Mesothelial cell of epicardium (in vitro differentiated cells): Measurements from ENCODE around the gene ATAD3A. TPM values are rescaled to one million over a fixed set of nuclear protein-coding genes. Genes with fewer than 3 reads are reported as not detected.
"Not testable (repeated sequence)": the region's sequence is repeated elsewhere in the genome, so short reads cannot be mapped to it uniquely, and the experiment has no call there.

Experiments
- DNase-seq, 2 experiments: peaks; one replicate each; pipeline ENCODE4 v3.0.0; 2021; ENCODE audit warnings: low spot score in 2 of 2; ENCODE audit not compliant: unreplicated experiment in 2 of 2
- H3K27ac Mint-ChIP-seq: 2 replicates; pipeline ENCODE4 v1.8.0; 2021; ENCODE audit warnings: mixed read lengths
- H3K27me3 Mint-ChIP-seq: 2 replicates; pipeline ENCODE4 v1.8.0; 2021; ENCODE audit warnings: low read depth, mixed read lengths
- H3K36me3 Mint-ChIP-seq: 2 replicates; pipeline ENCODE4 v1.8.0; 2021; ENCODE audit warnings: mixed read lengths
- H3K4me1 Mint-ChIP-seq: 2 replicates; pipeline ENCODE4 v1.8.0; 2021; ENCODE audit warnings: mixed read lengths
- H3K4me3 Mint-ChIP-seq: 2 replicates; pipeline ENCODE4 v1.8.0; 2021; ENCODE audit warnings: mild to moderate bottlenecking, moderate library complexity, mixed read lengths
- H3K9me3 Mint-ChIP-seq: 2 replicates; pipeline ENCODE4 v1.8.0; 2021; ENCODE audit warnings: mixed read lengths
- CTCF ChIP-seq: fragments of 200-600 bp; sonication (generic); IDR thresholded peaks from one replicate; pipeline ENCODE4 v1.5.0; 2021; ENCODE audit warnings: antibody characterized with exemption; ENCODE audit not compliant: unreplicated experiment
- total RNA-seq: library from RNA; stranded (reverse); gene quantifications from 3 replicates; pipeline ENCODE4 v1.2.1, GENCODE V29; 2021

Gene ATAD3A
- total RNA-seq, 1 donor from 2014 or later, result 35.3 TPM

- H3K4me3 Mint-ChIP-seq, result no peak overlapping the region
- no peak overlapping the region for H3K27ac Mint-ChIP-seq
- DNase-seq, result no peak
- no peak for TF ChIP-seq CTCF
- peaks cover 7% of the 10 kb centered on the region for H3K36me3 Mint-ChIP-seq
- no peaks in the 10 kb centered on the region for H3K4me1 Mint-ChIP-seq
- H3K27me3 Mint-ChIP-seq, result no peaks in the 10 kb centered on the region
- H3K9me3 Mint-ChIP-seq, result no peaks in the 10 kb centered on the region
These were observed 29.1 kb upstream of the ATAD3A start for GRCh38 chr1:1482856-1483255.

- Mint-ChIP-seq H3K4me1 (no peaks in the 10 kb centered on the region), H3K9me3 (no peaks in the 10 kb centered on the region), H3K4me3 (no peak overlapping the region), H3K27me3 (no peaks in the 10 kb centered on the region), H3K27ac (no peak overlapping the region), H3K36me3 (peaks cover 7% of the 10 kb centered on the region)
- no peak for TF ChIP-seq CTCF
- DNase-seq, result no peak
These were observed 28.2 kb upstream of the ATAD3A start for GRCh38 chr1:1483714-1484113.

GRCh38 chr1:1484976-1485750 lies 26.8 kb upstream of the ATAD3A start:
- not testable (repeated sequence) for H3K4me3 Mint-ChIP-seq, H3K27ac Mint-ChIP-seq, H3K27me3 Mint-ChIP-seq, DNase-seq, H3K4me1 Mint-ChIP-seq, H3K36me3 Mint-ChIP-seq, H3K9me3 Mint-ChIP-seq

DNA sequence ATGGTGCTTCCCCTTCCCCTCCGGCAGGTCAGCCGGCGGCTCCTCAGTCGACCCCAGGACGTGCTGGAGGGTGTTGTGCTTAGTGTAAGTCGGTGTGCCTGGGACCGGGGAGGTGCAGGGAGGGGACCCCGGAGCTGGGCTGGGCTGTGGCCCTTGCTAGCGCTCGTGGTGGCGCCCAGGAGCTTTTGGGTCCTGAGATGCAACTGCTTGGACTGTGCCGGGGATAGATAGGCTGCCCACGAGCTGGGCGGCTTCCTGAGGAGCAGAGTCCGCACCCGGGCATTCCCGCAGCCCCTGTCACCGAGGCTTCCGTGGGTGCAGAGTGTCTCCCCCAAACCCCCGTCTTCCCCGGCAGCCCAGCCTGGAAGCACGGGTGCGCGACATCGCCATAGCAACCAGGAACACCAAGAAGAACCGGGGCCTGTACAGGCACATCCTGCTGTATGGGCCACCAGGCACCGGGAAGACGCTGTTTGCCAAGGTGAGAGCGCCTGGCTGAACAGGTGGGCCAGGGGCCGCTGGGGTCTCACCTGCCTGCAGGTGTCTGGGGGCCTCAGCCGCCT lies 26.1 kb upstream of the ATAD3A start:
- not testable (repeated sequence) for H3K27me3 Mint-ChIP-seq

DNA sequence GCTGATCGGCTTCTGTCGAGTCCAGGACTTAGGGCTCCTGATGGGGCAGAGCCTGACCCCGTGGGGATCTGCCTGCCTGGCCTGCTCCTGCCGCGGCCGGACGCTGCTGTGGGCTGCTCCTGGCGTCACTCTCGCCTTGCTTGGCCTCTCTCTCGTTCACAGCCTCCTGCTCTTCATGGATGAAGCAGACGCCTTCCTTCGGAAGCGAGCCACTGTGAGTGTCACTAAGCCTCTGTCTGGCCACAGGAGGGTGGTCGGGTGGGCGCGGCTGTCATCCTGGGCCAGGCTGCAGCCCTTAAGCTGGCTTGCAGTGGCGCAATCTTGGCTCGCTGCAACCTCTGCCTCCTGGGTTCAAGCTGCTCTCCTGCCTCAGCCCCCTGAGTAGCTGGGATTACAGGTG lies 24.3 kb upstream of the ATAD3A start:
- Mint-ChIP-seq H3K4me3 (no peak overlapping the region), H3K4me1 (no peaks in the 10 kb centered on the region), H3K27me3 (no peaks in the 10 kb centered on the region), H3K27ac (no peak overlapping the region), H3K36me3 (peaks cover 24% of the 10 kb centered on the region), H3K9me3 (no peaks in the 10 kb centered on the region)
- DNase-seq, result no peak
- TF ChIP-seq CTCF, result no peak

More for the DNA sequence above, 26.1 kb upstream of the ATAD3A start:
- H3K27ac Mint-ChIP-seq, H3K4me1 Mint-ChIP-seq, H3K4me3 Mint-ChIP-seq, H3K9me3 Mint-ChIP-seq, DNase-seq, H3K36me3 Mint-ChIP-seq: not testable (repeated sequence)

- H3K4me1 Mint-ChIP-seq, result no peaks in the 10 kb centered on the region
- H3K4me3 Mint-ChIP-seq, result no peak overlapping the region
- H3K27me3 Mint-ChIP-seq, result no peaks in the 10 kb centered on the region
- peaks cover 36% of the 10 kb centered on the region for H3K36me3 Mint-ChIP-seq
- H3K27ac Mint-ChIP-seq, result no peak overlapping the region
- H3K9me3 Mint-ChIP-seq, result peaks cover 9% of the 10 kb centered on the region
- no peak for DNase-seq
- no peak for TF ChIP-seq CTCF
These were observed 22.7 kb upstream of the ATAD3A start for GRCh38 chr1:1489231-1489630.
